Mesendoderm (in vitro differentiated cells): ENCODE measurements around the gene DPT.

Experiments used
- DNase-seq: peaks from one replicate; pipeline ENCODE4 v3.0.0; 2013
- H2AK5ac ChIP-seq: 2 replicates; pipeline ENCODE4 v1.6.1; 2013; ENCODE audit warnings: low read length, inconsistent platforms
- H2BK120ac ChIP-seq: 2 replicates; pipeline ENCODE4 v1.6.1; 2013; ENCODE audit warnings: low read depth, mild to moderate bottlenecking, low read length, moderate library complexity, mixed read lengths
- H2BK15ac ChIP-seq: replicated peaks from 2 replicates; pipeline ENCODE4 v1.6.1; 2013; ENCODE audit warnings: low read depth, mild to moderate bottlenecking, moderate library complexity
- H2BK5ac ChIP-seq: 2 replicates; pipeline ENCODE4 v1.6.1; 2013; ENCODE audit warnings: low read length, inconsistent platforms
- H3K18ac ChIP-seq: 2 replicates; pipeline ENCODE4 v1.6.1; 2013; ENCODE audit warnings: mild to moderate bottlenecking, low read length, mixed read lengths
- H3K23ac ChIP-seq: one replicate; pipeline ENCODE4 v1.6.1; 2013; ENCODE audit warnings: low read length
- H3K27ac ChIP-seq: 2 replicates; pipeline ENCODE4 v1.5.1; 2013; ENCODE audit warnings: low read depth, mild to moderate bottlenecking, inconsistent platforms, low read length, moderate library complexity
- H3K27me3 ChIP-seq: 2 replicates; pipeline ENCODE4 v1.6.1; 2013; ENCODE audit warnings: low read length, control low read depth, mild to moderate bottlenecking, inconsistent platforms; ENCODE audit not compliant: insufficient read depth, poor library complexity
- H3K36me3 ChIP-seq: 2 replicates; pipeline ENCODE4 v1.6.1; 2013; ENCODE audit warnings: low read length, inconsistent platforms; ENCODE audit not compliant: control insufficient read depth, insufficient read depth
- H3K4ac ChIP-seq: one replicate; pipeline ENCODE4 v1.6.1; 2013; ENCODE audit warnings: low read depth, mild to moderate bottlenecking, low read length, moderate library complexity
- H3K4me1 ChIP-seq: 2 replicates; pipeline ENCODE4 v1.6.1; 2013; ENCODE audit warnings: low read depth, low read length, inconsistent platforms; ENCODE audit not compliant: control insufficient read depth
- H3K4me2 ChIP-seq: 2 replicates; pipeline ENCODE4 v1.6.1; 2013; ENCODE audit warnings: low read length
- H3K4me3 ChIP-seq: 2 replicates; pipeline ENCODE4 v1.5.1; 2013; ENCODE audit warnings: mild to moderate bottlenecking, low read length
- H3K56ac ChIP-seq: one replicate; pipeline ENCODE4 v1.6.1; 2013; ENCODE audit warnings: low read length
- H3K79me1 ChIP-seq: 2 replicates; pipeline ENCODE4 v1.6.1; 2013; ENCODE audit warnings: low read length, inconsistent platforms
- H3K79me2 ChIP-seq: 2 replicates; pipeline ENCODE4 v1.6.1; 2013; ENCODE audit warnings: mild to moderate bottlenecking, low read length; ENCODE audit not compliant: control insufficient read depth, insufficient read depth
- H3K9ac ChIP-seq: 2 replicates; pipeline ENCODE4 v1.6.1; 2013; ENCODE audit warnings: low read length, inconsistent platforms
- H4K5ac ChIP-seq: one replicate; pipeline ENCODE4 v1.6.1; 2013; ENCODE audit warnings: low read length
- H4K8ac ChIP-seq: one replicate; pipeline ENCODE4 v1.6.1; 2013; ENCODE audit warnings: low read depth, mild to moderate bottlenecking, control low read depth, low read length, moderate library complexity
- WGBS: extraction: QIAGEN DNeasy Blood & Tissue Kit; methylation state at CpG from one replicate; pipeline ENCODE4 v1.1.7; 2013; ENCODE audit warnings: low lambda C conversion rate, missing lambda C conversion rate; ENCODE audit not compliant: insufficient coverage; ENCODE audit errors: extremely low coverage; 5-methylcytosine and 5-hydroxymethylcytosine counted together

Gene DPT

DNA sequence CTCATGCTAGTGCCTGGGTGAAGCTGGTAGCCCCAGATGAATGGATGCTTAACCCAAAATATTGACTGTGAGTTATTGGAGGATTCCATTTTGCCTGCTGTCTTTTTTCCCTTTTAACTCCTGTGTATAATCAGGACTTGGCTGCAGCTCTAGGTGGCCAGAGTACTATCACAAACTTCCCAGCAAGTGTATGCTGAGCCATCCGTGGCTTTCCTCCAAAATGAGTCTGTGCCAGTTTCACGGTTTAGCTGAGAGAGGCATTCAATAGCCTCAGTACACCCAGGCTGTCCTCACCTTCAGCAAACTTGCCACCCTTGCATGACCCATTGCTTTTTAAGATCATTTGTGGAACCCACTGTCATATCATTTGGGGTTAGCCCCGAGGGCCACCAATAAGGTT is 5.3 kb upstream of the DPT start:
- Histone ChIP-seq H2BK15ac (no peak overlapping the region), H3K4me1 (no peaks in the 10 kb centered on the region), H2BK5ac (no peak overlapping the region), H3K9ac (no peak overlapping the region), H3K4me3 (no peak overlapping the region), H3K23ac (no peak overlapping the region), H3K36me3 (no peaks in the 10 kb centered on the region), H3K27ac (no peak overlapping the region), H3K4me2 (no peak overlapping the region), H2AK5ac (no peak overlapping the region), H3K18ac (no peak overlapping the region), H3K4ac (no peak overlapping the region), H4K5ac (no peak overlapping the region), H3K79me2 (no peaks in the 10 kb centered on the region), H3K27me3 (no peaks in the 10 kb centered on the region), H3K56ac (no peak overlapping the region), H4K8ac (no peak overlapping the region), H2BK120ac (no peak overlapping the region), H3K79me1 (no peaks in the 10 kb centered on the region)
- no CpG with 5 or more reads among the region's 3 CpGs for WGBS
- DNase-seq: no peak

DNA sequence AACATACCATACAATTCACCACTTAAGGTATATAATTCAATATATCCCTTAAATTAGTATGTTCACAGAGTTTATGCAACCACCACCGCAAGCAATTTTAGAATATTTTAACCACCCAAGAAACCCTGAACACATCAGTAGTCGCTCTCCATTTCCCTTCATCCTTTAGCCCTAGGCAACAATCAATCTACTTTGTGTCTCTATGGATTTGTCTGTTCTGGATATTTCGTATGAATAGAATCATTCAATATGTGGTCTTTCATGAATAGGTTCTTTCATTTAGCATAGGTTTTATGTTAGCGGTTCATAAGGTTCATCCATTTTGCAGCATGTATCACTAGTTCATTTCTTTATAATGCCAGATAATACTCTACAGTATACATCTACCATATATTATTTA is 4.2 kb upstream of the DPT start:
- Histone ChIP-seq H3K9ac (no peak overlapping the region), H3K18ac (no peak overlapping the region), H3K4me1 (no peaks in the 10 kb centered on the region), H2BK5ac (no peak overlapping the region), H3K56ac (no peak overlapping the region), H2BK15ac (no peak overlapping the region), H3K79me1 (no peaks in the 10 kb centered on the region), H3K36me3 (no peaks in the 10 kb centered on the region), H4K5ac (no peak overlapping the region), H3K4me3 (no peak overlapping the region), H3K27me3 (no peaks in the 10 kb centered on the region), H2BK120ac (no peak overlapping the region), H3K23ac (no peak overlapping the region), H3K4ac (no peak overlapping the region), H3K27ac (no peak overlapping the region), H4K8ac (no peak overlapping the region), H2AK5ac (no peak overlapping the region), H3K4me2 (no peak overlapping the region), H3K79me2 (no peaks in the 10 kb centered on the region)
- WGBS: no CpG with 5 or more reads among the region's 4 CpGs
- DNase-seq: no peak

DNA sequence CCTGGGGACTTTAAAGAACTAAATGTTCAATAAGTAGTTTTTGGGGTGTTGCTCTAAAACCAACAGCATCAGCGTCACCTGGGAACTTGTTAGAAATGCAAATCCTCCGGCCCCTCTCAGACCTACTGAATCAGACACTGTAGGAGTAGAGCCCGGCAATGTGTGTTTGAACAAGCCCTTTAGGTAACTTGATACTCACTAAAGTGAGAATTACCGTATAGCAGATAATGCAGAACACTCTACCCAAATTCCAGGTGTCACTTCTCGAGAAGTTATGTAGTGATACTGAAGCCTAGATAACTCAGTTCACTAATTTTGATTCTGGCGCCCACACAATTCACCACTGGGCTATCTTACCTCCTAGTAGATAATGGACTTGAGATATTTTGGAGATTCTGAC is 3.7 kb upstream of the DPT start:
- H2BK5ac ChIP-seq: no peak overlapping the region
- no peak overlapping the region for H2BK15ac ChIP-seq
- no peak overlapping the region for H4K5ac ChIP-seq
- no peak overlapping the region for H3K27ac ChIP-seq
- no peaks in the 10 kb centered on the region for H3K36me3 ChIP-seq
- no peaks in the 10 kb centered on the region for H3K79me1 ChIP-seq
- no peak overlapping the region for H3K4me3 ChIP-seq
- H3K4ac ChIP-seq: no peak overlapping the region
- no peak overlapping the region for H3K23ac ChIP-seq
- H2AK5ac ChIP-seq: no peak overlapping the region
- H3K9ac ChIP-seq: no peak overlapping the region
- H3K18ac ChIP-seq: no peak overlapping the region
- WGBS: no CpG with 5 or more reads among the region's 6 CpGs
- DNase-seq: peak; percentile 54
- no peak overlapping the region for H2BK120ac ChIP-seq
- H4K8ac ChIP-seq: no peak overlapping the region
- no peaks in the 10 kb centered on the region for H3K79me2 ChIP-seq
- no peaks in the 10 kb centered on the region for H3K27me3 ChIP-seq
- H3K4me1 ChIP-seq: no peaks in the 10 kb centered on the region
- H3K56ac ChIP-seq: no peak overlapping the region
- H3K4me2 ChIP-seq: no peak overlapping the region

DNA sequence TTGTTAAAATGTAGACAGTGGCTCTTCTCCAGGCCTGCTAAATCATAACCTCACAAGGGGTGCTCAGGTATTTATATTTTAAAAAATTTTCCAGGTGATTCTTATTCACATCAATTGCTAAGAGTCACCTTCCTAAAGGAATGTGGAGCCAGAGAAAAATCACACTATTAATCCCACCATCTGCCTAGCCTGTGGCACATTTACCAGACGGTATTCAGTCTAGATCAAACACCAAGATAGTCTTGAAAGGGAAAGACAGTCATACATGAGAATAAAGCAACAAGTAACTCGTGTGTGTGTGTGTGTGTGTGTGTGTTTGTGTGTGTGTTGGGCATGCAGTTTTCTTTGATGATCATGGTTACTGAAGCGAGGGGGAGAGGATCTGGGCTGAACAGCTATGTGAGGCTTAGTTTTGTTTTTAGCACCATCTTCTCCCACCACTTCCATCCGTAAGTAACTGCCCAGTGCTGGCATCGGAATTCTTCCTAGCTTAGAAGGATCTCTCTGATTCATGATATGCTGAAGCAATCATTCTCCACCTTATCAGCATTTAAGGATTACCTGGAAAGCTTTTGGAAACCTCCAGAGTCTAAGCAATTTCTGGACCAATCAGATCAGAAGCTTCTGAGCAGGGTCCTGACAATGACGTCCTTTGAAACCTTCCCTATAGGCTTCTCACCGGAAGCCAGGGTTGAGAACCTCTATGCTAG is 2.4 kb upstream of the DPT start:
- H3K4me3 ChIP-seq: no peak overlapping the region
- H2BK120ac ChIP-seq: no peak overlapping the region
- no peaks in the 10 kb centered on the region for H3K79me2 ChIP-seq
- H2BK15ac ChIP-seq: no peak overlapping the region
- H2AK5ac ChIP-seq: no peak overlapping the region
- H3K79me1 ChIP-seq: no peaks in the 10 kb centered on the region
- no peak overlapping the region for H3K4ac ChIP-seq
- no peak overlapping the region for H3K18ac ChIP-seq
- H3K27ac ChIP-seq: no peak overlapping the region
- no CpG with 5 or more reads among the region's 7 CpGs for WGBS
- H3K4me2 ChIP-seq: no peak overlapping the region
- no peak overlapping the region for H4K8ac ChIP-seq
- H3K4me1 ChIP-seq: no peaks in the 10 kb centered on the region
- no peak overlapping the region for H3K23ac ChIP-seq
- H3K27me3 ChIP-seq: no peaks in the 10 kb centered on the region
- H3K36me3 ChIP-seq: no peaks in the 10 kb centered on the region
- H4K5ac ChIP-seq: no peak overlapping the region
- H2BK5ac ChIP-seq: no peak overlapping the region
- no peak overlapping the region for H3K56ac ChIP-seq
- DNase-seq: no peak
- no peak overlapping the region for H3K9ac ChIP-seq

DNA sequence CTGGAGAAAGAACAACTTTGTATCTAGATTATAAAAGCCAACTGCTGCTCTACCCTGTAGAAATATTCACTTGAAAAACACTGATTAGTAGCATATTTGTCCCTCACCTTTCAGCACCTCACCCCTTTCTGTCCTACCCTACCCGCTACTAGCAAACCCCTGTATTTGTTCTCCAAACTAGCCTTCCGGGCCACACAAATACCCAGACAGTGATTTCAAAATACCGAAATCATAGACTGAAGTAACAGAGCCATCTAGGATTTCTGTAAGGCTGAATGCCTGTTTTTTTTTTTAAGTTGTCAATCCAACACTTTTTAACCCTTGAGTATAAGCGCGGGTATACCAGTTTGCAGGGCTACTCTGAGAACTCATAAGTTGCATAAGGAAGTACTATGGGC is 398 bp upstream of the DPT start:
- no peak overlapping the region for H2AK5ac ChIP-seq
- WGBS: no CpG with 5 or more reads among the region's 5 CpGs
- no peak overlapping the region for H3K4me3 ChIP-seq

GRCh38 chr1:168726719-168727118 is 2.3 kb downstream of the DPT start:
- Histone ChIP-seq H3K23ac (no peak overlapping the region), H2BK120ac (no peak overlapping the region), H2BK5ac (no peak overlapping the region), H3K27ac (no peak overlapping the region), H3K79me2 (no peaks in the 10 kb centered on the region), H3K9ac (no peak overlapping the region), H3K18ac (no peak overlapping the region), H3K27me3 (no peaks in the 10 kb centered on the region), H4K5ac (no peak overlapping the region), H3K4me1 (no peaks in the 10 kb centered on the region), H3K4ac (no peak overlapping the region), H2AK5ac (no peak overlapping the region), H3K4me2 (no peak overlapping the region), H2BK15ac (no peak overlapping the region), H3K4me3 (no peak overlapping the region), H3K56ac (no peak overlapping the region), H3K79me1 (no peaks in the 10 kb centered on the region), H4K8ac (no peak overlapping the region), H3K36me3 (no peaks in the 10 kb centered on the region)
- DNase-seq: no peak
- no CpG with 5 or more reads among the region's 2 CpGs for WGBS

More for the DNA sequence above, 398 bp upstream of the DPT start:
- H3K56ac ChIP-seq: no peak overlapping the region
- H3K4me2 ChIP-seq: no peak overlapping the region
- H3K9ac ChIP-seq: no peak overlapping the region
- no peak overlapping the region for H4K5ac ChIP-seq
- no peak overlapping the region for H2BK5ac ChIP-seq
- no peak overlapping the region for H4K8ac ChIP-seq
- H2BK15ac ChIP-seq: no peak overlapping the region
- H3K4me1 ChIP-seq: no peaks in the 10 kb centered on the region
- H3K79me2 ChIP-seq: no peaks in the 10 kb centered on the region
- H3K4ac ChIP-seq: no peak overlapping the region
- H3K36me3 ChIP-seq: no peaks in the 10 kb centered on the region
- H3K18ac ChIP-seq: no peak overlapping the region
- H3K79me1 ChIP-seq: no peaks in the 10 kb centered on the region
- no peak overlapping the region for H3K27ac ChIP-seq
- no peaks in the 10 kb centered on the region for H3K27me3 ChIP-seq
- DNase-seq: no peak
- no peak overlapping the region for H3K23ac ChIP-seq
- H2BK120ac ChIP-seq: no peak overlapping the region
